NCI-H345 treated with DMSO at 0.1 percent for 48 hours (cell line): ENCODE data around the gene ATG9B.

Source experiments
- DNase-seq: peaks from one replicate; lab custom pipeline; 2025; ENCODE audit not compliant: unreplicated experiment; lab: John Stamatoyannopoulos, UW

The ATG9B gene

DNA sequence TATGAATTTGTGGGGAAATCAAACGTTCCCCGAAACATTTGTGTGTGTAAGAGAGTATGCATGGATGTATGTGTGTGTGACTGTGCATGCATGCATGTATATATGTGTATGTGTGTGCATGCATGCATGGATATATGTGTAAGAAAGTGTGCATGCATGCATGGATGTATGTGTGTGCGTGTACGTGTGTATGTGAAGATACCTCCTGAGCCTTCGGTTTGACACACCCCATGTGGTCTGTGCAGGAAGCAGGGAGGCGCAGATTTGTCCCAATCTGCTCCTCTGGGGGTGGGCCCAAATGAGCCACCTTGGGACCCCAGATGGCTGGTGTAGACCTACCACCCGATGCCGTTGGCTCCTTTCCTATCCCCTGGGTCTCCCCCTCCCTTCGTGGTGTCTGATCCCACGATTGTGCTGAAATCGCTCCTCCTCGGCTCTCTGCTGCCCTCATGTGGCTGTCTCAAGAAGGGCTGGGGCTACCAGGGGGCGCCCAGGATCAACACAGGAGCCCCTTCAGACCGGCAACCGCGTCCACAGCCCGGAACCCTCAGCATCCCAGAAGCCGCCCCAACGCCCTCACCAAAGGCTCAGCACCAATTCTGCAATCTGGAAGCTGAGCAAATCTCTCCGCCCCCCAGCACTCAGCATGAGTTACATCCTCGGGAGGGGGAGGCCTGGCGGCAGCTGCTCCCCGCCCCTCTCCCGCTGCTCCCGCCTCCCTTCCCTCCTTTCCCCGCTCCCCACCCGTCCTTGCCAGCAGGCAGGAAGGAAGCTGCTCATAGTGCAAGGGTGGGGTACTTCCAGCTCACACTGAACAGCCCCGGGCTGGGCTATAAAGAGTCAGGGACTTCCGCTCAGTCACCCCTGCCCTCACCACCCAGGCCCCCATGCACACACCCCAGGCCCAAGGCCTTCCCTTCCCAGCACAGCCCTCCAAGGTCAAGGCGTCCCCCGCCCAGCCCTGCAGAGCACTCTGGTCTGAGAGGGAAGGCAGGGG lies 35.8 kb downstream of the ATG9B start:
- DNase-seq = peak; percentile 43

DNA sequence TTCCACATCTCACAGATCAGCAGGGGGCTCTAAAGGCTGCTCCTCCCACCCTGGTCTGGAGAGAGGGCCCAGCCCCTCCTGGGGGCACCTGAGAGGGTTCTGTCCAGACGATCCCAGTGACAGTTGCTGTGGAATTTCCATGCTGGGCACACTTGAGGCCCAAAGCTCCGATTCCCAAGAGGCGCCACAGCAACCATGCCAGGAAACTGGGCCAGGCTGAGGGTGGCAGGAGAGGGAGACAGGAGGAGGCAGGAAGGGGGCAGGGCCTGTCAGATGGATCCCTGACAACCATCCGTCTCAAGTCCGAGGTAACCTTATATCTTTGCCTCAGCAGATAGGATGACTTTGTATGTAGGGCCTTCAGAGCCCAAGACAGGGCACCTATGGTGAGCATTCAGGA lies 37.7 kb downstream of the ATG9B start:
- no peak for DNase-seq

DNA sequence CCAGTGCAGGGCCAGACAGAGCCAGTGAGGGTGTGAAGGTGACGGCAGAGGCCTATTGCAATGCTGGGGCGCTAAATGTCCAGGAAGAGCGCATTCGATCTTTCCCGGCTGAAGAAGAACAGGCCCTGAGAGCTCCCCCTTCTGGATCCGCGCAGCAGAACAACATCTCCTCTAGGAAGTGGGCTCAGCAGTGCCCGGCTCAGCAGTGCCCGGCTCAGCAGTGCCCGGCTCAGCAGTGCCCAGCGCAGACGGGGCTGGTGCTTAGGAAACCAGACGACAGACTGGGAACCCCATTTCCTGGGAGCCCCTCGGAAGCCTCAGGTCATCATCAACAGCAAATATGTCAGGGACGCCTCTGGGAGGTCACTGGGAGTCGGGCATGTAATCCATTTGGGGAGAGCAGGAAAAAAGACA lies 38.2 kb downstream of the ATG9B start:
- DNase-seq = peak; percentile 70

DNA sequence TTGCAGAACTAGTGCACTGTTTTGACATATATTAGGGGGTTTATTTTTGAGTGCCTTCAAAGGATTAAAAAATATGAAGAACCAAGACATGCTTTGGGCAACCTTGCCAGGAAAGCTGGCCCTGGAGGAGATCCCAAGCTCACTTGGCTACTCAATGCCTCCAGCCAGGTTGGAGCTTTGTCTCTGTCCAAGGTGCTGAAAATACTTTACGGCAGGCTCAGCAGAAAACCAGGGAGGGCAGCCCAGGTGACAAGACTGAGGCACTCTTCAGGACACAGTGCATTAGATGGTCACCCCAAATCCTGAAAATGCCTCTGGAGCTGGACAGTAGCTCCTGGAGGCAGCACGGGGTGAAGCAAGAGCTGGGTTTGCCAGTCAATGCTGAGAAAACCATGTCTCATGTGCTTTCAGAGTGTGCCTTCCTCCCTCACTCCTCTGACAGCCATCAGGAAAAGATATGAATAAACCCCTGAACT lies 40.4 kb downstream of the ATG9B start:
- DNase-seq = no peak

DNA sequence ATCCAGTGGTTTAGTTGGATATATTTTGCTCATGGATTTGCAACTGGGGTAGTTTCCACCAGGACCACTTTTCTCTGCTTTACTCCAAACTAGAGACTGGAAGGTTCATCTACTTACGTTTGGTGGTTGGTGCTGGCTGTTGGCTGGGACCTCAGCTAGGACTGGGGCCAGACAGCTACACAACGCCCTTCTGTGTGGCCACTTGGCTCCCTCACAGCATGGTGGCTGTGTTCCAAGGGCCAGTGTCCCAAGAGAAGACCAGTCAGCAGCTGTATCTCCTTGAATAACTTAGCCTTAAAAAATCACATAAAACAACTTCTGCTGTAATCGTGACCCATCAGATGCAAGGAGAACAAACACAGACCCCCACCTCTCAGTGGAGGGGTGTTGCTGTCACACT lies 41.9 kb downstream of the ATG9B start:
- no peak for DNase-seq

DNA sequence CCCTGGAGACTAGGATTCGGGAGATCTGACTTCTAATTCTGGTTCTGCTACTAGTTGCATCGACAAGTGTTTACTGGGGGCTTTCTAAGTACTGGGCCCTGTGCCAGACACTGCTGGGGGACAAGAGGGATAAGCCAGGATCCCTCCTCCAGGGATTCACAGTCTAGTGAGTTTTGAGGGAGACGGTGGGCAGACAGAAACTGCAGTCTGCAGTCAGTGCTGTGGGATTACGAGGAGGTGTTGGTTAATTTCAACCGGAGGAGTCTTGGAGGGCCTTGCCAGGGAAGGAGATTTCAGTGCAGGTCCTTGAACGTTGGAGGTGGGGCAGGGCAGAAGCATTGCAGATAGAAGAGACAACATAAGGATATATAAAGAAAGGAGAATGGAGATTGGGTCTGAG lies 42.6 kb downstream of the ATG9B start:
- peak; percentile 40 for DNase-seq

DNA sequence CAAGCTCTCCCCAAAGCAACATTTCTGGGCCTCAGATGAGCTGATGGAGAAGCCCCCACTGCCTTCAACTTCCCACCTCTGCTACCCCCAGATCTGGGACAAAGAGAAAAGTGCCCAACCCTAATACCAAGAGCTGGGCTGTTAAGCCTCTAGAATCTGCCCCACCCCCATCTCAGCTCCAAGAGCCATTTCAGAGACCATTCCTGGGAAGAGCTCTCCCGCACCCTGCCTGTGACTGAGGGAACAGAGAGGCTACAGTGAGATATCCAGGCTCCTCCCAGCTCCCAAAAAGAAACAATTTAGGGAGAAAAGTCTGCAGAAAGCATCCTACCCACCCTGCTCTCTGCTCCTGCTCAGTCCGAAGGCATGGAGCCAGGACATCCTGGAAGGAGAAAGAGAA lies 43.6 kb downstream of the ATG9B start:
- DNase-seq = no peak

DNA sequence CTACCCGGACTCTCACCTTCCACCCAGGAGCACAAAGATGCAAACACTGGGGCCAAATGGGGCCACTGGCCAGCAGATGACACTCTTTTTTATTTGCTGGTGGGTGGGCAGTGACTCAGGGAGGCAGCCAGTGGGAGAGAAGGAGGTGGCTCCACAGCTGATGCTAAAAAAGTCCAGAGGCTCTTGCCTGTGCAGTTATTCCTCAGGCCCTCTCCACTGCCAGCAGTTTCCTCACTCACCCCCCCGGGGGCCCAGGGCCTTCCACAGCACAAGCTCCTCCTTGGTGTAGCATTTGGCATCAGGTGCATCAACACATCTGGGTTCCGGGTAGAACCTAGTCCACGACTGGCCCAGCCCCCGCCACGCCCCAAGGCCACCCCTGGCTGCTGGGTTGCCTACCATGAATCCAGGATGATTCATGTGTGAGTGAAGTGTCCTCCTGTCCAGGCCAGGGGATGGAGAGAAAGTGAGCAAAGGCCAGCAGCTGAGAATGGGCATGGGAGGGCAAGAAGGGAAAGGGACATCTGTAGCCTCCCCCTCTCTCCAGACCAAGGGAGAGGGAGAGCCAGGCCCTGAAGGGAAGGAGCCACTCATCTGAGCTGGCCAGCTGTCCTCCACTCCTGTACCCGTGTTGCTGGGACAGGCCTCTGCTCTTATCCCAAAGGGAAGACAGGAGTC lies 44.4 kb downstream of the ATG9B start:
- no peak for DNase-seq

DNA sequence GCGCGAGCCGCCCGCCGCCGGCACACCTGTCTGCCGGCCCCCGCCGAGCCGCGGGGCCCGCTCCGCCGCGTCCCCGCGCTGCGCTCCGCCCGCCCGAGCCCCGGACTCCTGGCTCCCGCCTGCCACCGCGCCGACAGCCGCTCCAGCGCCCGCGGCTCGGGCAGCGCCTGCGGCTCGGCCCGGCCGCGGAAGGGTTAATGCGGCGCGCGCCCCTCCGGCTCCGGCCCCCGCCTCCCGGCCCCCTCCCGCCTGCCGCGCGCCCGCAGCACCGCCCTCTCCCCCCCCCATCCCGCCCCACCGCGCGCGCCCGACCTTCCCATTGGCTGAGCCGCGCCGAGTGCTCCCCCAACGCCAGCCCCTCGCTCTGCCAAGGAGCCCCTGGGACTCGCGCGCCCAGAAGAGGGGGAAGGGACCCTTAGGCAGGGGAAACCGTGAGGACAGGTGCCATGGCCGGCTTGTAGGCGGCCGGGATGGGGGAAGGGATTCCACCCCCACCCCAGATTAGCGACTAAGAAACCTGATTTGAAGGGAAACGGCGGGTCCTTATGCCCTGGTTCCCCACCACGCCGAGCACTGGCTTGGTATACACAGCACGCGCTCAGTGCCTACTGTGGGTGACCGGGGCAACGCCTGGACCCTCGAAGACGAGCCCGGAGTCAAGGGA lies 46.0 kb downstream of the ATG9B start, which contains the start of gene KCNH2:
KCNH2 (minus strand) TSS at position 196 of the 664 bp plus-strand sequence. CDS start 408 bp downstream, outside the sequence.
- DNase-seq = peak; percentile 72

DNA sequence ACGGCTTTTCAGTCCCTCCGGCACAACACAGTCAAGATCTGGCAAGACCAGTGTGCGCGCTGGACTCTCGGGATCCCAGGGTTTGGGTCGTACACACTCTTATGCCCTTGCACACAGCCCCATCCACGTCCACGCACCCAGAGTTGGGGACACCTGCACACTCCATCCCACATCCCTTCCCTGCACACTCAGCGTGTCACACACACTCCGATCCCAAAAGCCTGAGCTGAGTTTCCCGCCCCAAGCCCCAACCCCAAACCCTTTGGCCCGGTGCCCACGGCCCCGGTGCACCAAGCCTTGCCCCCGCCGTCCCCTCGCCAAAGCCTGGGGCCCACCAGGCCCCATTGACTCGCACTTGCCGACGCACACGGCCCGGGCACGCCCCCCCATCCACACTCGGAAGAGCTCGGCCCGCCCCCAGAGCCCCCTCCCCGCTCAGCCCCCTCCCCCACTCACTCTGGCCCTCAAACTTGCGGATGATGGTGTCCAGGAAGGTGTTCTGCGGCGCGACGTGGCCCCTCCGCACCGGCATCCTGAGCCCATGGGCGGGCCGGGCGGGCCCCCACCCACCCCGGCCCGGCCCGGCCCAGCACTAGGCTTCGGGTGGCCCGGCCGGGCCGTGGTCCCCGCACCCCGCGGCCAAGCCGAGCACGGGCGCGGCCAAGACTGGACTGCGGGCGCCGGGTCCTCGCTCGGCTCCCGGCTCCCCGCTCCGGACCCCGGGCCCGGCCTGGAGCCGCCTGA lies 46.7 kb downstream of the ATG9B start:
- no peak for DNase-seq

DNA sequence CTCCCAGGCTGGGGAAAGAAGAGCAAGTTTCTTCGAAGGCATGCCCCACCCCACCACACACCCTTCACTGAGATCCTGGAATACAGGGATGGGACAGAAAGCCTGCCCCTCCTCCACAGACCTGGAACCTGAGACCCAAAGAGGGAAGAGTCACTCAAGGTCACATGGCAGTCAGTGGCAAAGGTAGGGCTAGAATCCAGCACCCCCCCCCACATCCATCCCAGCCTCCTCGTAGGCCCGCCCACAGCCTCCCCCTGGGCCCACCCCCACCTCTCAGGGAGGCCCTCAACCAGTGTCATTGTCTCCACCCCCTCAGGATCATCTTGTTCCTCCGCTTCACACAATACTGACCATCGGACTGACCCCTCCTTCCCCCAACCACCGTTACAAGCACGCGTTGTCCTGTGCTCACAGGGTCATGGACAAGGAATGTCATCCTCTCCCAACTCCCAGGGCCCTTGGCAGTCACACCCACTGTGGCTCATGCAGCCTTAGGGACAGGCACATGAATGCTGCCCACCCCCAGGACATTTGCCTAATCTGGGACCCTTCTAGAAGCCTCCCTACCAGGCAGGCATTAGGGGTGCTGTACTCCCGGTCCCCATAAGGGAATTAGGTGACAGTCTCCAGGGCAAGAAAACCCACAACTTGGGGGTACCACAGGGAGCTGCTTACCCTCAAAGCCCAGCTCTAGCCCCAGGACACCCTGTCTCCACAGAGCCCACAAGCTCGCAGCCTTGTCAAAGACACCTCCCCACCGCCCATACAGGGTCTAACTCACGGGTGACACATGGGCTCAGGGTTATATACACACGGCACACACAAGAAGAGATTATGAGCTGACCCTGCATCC lies 47.5 kb downstream of the ATG9B start:
- no peak for DNase-seq

DNA sequence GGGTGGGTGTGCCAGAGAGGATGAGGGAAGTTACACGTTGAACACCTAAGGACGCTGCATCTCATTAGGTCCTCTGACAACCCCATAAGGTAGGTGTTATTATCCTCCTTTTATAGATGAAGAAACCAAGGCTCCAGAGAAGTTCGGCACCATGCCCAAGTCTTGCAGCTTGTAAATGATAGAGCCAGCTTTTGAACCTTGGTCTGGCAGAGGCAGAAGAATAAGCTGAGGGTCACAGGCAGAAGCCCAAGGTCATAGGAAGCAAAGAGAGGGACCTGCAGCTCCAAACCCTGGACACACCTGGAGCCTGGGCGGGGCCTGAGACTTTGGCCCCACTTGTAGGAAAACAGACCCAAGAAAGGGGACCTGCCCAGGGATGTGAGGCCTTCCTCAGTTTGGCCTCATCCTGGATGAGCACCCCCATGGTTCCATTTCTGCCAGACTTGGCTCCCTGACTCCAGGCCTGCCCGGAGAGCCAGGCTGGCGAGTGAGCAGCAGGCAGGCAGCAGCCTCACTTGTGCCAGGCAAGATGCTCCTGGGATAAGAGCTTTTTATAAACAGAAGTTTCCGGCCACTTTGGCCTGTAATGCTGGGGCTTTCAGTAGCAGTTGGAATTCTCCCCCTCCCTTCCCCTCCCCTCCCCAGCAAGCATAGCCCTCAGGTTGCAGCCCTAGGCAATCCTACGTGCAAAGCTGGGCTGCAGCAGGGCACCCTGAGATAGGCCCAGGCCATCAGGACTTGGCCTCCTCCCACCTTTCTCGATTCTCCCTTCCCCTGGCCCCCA lies 48.6 kb downstream of the ATG9B start:
- DNase-seq = no peak

DNA sequence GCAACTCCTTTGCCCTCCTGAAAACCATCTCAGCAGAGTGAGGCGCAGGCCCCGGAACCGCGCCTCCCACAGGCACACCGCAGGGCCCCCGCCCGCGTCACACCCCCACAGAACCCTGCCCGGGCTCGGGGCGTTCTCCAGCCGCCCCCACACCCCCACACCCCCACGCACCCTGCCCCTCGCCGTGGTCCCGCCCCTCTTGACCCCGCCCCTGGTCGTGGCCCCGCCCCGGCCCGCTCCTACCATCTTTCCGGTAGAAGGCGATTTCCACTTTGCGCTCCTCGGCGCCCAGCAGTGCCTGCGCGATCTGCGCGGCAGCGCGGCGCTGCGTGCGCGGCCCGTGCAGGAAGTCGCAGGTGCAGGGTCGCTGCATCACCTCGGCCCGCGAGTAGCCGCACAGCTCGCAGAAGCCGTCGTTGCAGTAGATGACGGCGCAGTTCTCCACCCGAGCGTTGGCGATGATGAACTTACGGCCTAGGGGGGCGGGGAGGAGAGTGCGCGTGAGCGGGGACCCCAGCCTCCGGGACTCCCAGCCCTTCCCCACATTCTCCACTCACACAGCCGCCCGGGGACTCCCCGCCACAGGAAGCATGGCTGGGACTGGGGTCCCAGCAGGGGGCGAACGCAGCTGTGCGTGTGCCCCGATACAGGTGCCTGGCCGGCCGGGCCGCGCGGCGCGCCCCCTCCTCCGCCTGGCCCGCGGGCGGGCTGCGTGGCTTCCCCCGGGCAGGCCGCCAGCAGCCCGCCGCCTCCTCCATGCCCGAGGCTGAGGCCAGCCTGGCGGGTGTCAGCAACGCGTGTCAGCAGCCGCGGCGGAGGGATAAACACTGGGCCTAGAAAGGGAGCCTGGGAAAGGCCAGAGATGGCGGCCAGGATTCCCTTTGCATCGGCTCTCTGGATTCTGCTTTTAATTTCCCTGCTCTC lies 49.6 kb downstream of the ATG9B start:
- DNase-seq = peak; percentile 59

DNA sequence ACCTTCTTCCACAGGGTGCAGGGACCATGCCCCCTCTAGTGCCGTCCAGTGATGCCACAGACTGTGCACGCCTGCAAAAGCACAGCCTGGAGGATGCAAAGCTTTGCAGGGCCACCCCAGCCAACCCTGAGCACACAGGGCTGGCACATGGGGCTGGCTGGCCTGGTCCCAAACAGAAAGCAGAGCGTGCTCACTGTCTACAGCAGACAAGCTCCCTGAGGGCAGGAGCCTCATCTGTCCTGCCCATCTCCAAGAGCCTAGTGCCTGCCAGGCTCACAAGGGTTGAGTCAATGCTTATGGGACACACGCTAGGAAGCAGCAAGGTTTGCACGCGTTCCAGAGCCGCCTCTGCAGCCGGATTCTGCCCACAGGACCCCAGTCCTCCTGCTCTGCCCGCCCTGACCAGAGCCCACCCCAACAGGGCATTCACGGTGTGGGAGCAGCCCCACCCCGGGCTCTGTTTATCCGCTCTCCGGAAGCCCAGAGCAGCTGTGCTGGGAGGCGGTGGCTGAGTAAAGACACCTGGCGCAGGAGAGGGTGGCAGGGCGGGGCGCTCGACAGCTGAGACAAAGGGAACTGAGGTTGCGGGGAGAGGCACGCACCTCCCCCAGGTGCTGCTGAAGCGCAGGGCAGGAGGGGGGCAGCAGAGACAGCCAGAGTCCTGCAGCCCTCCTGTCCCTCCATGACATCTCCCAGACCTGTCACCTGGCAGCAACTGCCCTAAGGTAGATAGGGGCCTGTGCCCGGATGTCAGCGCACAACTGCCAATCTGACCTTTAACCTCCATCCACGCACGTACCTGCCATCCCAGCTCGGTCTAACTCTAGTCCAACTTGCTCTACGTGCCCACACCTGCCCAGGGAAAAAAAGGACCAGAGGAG lies 50.5 kb downstream of the ATG9B start:
- peak; percentile 83 for DNase-seq

DNA sequence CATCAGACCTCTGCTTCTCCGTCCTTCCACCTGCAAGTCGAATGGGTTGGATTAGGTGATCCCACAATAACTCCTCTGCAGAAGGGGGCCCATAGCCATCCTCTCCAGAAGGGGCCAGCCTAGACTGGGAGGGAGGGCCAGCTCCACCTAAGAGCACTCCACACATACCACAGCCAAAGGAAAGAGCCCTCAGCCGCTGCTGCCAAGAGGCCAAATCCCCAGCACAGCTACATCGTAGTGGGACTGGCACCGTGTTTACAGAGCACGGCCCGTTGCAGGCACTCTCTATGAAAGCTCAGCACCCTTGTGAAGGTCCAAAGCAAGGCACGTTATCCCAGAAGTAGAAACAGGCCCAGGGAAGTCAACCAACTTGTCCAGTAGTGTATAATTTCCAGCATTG lies 51.6 kb downstream of the ATG9B start:
- no peak for DNase-seq

DNA sequence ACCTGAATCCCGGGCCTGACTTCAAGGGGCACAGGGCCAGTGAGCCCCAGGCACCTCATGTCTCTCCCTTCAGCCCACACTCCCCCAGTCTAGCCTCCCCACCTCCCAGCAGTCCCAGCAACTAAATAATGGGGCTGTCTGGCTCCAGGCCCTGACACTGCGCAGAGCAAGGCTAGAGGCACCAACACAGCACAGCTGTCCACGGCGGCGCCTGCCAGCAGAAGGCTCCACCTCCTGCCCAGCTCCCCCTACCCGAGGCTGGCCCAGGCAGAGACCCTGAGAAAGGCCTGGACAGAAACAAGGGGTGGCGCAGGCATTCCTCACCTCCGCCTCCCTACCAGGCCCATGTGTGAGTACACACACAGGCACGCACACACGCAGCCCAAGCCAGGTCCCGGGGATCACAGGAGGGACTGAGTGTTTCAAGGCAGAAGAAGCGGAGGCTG lies 52.2 kb downstream of the ATG9B start:
- peak; percentile 25 for DNase-seq
